COLO668 (cell line): ENCODE results near the gene CSDE1.
A peak's percentile ranks its signal among the peaks of the same experiment; 100 is the strongest.

Experiments used
- DNase-seq: peaks from one replicate; lab custom pipeline; 2025; ENCODE audit not compliant: unreplicated experiment; lab: John Stamatoyannopoulos, UW

CSDE1 gene

DNA sequence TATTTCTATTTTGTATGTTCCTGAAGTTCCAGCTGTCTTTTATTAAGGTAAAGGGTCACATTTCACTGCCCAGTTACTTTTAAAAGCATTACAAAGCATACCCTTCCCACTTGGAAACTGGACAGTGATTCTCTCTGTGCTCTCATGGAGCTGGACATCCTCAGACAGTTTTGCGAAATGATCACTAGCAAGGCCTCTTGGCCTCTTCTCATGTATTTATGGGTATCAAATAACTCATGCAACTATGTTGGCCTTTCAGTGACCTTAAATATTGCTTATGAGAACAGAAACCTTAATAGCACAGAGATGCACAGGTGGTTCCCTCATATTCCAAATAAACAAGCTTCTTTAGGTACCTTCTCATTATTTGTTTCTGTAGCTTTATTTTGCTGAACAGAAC, 54.5 kb downstream of the CSDE1 start:
- no peak for DNase-seq

DNA sequence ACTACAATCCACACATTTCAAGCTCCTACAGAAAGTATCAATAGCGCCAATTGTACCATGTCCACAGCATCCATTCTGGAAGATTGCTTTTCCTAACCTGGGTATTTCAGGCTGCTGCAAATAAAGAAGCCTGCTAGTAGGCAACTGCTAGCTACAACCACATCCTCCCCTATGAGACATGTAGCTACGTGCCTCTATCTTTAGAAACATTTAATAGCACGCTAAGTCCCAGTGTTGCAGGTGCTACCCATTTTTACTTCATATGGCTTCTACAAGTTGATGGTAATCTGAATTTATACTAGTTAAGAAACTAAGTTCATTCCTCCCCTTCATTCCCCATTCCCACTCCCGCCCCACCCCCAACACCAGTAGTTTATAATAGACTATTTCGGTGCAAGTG, 55.0 kb downstream of the CSDE1 start:
- no peak for DNase-seq

DNA sequence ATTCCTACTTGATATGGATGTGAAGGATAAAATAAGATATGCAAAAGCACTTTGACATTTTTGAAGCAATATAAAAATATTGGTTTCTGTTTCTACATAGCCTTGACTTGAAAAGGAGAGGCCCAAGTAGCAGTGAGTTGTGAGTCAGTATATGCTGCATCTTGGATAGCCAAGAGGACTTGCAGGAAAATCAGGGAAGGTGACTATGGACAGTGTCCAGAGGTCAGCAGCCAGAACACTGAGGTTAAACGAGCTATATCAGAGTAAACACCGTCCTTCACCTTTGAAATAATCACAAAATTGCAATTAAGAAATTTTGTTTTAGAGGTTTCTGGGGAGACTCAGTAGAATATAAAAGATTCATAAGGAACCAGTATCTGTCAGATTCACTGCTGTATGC, 55.9 kb downstream of the CSDE1 start:
- no peak for DNase-seq

DNA sequence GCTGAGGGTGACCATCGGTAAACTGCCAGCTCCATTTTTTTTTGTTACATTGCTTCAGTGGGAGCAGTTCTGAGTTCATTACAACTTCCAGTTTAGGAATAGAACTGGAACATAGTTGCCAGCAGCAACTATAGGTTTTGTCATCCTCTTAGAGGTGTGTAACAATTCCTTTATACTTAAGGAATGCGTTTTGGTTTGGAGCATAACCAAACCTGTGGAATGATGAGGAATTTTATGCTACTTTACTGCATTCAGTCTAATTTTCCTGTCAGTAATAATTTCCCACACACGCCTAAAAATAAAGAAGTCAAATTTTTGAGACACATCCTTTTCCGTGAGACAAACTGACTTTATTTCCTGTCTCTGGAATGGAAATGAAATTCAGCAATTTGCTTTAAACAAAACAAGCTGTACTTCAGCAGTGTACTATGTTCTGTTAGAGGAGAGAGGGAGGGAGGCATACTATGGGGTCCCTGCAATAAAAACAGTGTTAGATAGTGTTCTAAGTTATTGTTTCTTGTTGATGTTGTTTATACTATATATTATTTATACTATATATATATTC, 57.7 kb downstream of the CSDE1 start:
- no peak for DNase-seq

DNA sequence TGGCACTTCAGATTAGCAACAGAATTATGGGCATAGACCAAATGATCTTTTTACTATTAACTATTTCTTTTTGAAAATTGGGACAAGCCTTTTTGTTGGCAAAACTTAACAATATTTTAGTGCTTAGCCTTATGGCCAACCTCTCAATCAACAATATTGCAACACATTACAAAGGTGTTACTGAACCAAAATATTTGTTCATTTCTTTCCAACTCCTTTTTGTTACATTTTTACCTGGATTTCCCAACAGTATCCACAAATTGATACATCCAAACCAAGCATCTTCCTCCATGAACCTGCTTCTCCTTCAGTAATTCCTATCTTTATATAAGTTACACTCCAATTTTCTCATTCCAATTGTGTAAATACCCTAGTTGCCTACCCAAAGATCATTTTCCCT, 61.0 kb downstream of the CSDE1 start:
- no peak for DNase-seq

DNA sequence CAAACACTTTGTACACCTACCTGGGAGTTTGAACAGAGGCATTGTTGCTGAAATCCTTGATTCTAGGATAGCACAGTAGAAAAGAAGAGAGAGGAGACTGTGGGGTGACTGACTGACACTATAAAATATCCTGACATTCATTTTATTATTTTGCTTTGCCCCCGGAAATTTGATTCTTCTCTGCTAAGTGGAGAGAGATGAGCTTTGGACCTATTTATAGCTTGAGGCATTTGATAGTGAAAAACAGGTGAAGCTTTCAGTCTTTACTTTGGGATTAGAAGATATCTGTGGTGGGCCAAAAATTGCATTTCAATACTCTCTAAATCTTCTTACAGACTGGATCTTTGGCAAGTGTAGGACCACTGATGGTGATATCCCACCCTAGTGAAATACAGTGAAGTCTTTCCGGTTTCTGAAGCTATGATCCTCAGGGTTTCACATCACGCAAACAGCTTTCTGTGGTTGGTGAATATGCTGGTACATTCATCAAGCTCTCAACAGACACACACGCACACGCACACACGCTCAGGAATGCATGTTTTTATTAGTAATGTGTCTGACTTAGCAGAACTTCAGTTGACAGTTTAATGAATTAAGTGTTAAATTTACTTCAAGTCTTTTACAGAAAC, 62.2 kb downstream of the CSDE1 start, which contains the start of gene AMPD1:
Gene AMPD1, minus strand, starts transcription at position 117 of the 629 bp plus-strand sequence. Its CDS starts 75 bp downstream, at position 42.
- no peak for DNase-seq

DNA sequence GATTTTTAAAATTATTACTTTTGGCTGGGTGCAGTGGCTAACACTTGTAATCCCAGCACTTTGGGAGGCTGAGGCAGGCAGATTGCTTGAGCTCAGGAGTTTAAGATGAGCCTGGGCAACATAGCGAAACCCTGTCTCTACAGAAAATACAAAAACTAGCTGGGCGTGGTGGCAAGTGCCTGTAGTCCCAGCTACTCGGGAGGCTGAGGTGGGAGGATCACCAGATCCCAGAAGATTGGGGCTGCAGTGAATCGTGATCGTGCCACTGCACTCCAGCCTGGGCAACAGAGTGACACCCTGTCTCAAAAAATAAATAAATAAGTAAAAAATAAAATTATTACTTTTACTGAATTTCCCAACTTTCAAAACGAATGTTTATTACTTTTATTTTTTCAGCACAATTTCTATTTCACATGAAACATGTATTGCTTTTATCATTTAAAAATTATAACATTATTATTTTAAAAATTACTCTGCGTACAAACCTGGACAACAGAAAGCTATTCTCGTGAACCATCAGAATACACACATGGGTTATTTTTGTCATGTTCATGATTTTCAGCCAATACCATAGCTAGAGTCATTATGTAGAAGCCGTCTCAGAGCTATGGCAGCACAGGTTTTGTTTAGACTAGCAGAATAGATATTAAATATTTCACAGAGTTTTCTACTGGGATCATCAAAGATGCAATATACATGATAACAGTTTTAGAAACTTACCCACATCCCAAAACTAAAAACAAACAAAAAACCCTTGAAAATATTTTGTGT, 63.1 kb downstream of the CSDE1 start:
- DNase-seq, result no peak

DNA sequence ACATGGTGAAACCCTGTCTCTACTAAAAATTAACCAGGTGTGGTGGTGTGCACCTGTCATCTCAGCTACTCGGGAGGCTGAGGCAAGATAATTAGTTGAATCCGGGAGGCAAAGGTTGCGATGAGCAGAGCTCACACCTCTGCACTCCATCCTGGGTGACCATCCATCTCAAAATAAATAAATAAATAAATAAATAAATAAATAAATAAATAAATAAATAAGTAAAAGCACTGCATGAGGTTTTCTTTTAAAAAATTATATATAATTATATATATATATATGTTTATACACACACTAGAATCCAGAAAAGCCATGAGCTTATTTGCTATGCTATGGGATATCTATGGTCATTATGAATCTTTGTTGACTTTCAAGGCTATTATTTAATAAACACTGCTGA, 64.8 kb downstream of the CSDE1 start:
- DNase-seq, result no peak

DNA sequence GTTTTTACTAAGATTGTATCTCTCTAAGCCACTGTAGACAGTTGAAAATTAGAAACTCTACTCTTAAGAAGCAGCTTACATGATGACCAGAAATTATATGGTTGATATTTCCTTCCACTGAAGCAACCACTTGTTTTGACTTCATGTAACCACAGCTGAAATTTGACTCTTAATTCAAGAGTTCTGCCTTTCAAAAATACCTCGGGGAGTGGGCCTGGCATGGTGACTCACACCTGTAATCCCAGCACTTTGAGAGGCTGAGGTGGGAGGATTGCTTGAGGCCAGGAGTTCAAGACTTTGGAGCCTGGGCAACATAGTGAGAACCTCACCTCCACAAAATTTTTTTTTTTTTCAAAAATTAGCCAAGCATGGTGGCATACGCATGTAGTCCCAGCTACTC, 66.7 kb downstream of the CSDE1 start:
- DNase-seq, result no peak

DNA sequence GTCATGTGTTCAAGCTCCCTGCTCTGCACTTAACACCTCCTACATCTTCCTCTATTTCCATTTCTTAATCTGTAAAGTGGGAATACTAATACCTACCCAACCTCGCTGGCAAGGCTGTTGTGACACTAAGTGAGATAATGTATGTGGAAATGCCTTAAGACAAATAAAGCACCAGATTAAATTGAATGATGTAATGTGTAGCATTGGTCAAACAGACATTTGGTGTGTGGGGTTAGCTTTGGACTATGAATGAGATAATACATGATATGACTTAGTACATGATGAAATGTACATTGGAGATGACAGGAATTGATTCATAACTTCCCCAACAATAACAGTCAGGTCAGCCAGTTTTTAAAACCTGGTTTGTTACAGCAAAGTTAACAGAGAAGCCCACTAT, 67.6 kb downstream of the CSDE1 start:
- no peak for DNase-seq

DNA sequence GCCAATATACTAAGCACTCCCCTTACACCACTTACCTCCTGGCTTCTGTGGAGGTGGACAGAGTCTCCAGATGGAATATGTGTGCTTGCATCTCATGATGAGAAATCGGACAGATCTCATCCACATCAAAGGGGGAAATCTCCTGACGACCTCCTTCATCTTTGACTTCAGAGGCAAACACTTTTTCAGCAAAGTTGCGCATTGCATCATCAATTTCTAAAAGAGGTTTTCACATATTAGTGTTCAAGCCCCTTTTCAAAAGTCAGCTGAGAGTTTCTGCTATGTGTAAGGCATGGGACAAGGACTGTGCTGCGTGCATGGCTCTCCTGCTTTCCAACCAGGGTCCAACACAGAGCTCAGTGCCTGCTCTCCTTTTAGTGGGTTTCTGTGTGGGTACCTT, 69.3 kb downstream of the CSDE1 start:
- no peak for DNase-seq

DNA sequence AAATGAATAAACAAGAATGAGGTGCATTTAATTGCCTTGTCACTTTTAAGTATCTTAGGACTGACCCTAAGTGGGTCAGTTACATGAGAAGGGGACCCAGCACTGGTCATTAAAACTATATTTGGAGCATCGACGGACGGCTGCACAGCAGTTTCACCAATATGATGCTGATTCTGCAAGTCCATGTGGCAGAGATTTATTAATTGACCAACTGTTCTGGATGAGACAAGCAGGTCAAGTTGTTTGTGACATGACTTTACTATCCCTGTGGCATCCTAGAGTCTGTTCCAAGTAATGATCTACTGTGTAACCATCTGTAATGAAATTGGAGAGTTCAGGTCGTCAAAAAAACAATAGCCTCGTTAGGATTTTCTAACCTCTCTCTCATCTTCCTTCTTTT, 71.9 kb downstream of the CSDE1 start:
- DNase-seq, result no peak

DNA sequence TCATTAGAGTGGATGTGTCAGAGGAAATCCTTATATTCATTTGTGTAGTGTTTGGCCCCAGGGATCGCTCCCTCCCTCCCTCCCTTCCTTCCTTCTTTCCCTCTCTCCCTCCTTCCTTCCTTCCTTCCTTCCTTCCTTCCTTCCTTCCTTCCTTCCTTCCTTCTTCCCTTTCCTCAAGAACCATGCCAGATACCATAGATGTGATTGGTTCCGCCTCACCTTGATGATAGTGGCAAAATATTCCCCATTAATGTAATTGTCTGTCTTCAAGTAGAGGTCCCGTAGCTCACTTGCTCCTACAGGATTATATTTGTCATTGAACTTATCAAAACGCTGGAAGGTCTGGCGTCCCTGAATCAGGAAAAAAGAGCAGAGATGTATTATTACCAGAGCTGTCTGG, 80.1 kb downstream of the CSDE1 start:
- DNase-seq, result no peak

DNA sequence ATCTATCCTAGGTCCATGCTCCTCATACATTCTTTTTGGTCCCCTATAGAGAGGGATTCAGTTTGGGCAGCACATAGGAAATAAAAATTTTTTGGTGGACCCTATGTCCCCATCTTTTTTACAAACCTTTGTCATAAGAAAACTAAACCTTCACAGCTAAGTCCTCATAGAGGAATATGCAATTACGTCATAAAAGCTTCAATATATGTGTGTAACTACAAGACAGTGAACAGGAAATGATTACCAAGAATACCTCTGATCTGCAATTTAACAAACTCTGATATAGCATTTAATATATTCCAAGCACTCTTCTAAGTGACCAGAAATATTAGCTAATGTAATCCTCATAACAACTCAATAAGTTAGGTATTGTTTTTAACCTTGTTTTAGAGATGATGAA, 81.7 kb downstream of the CSDE1 start:
- DNase-seq, result no peak

DNA sequence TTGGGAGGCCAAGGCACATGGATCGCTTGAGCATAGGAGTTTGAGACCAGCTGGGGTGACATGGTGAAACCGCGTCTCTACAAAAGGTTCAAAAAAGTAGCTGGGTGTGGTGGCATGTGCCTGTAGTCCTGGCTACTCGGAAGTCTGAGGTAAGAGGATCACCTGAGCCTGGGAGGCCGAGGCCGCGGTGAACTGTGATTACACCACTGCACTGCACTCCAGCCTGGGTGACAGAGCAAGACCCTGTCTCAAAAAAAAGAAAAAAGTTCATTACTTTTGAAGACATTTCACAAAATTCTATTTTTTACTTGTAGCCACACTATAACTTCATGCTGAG, 85.9 kb downstream of the CSDE1 start:
- no peak for DNase-seq

DNA sequence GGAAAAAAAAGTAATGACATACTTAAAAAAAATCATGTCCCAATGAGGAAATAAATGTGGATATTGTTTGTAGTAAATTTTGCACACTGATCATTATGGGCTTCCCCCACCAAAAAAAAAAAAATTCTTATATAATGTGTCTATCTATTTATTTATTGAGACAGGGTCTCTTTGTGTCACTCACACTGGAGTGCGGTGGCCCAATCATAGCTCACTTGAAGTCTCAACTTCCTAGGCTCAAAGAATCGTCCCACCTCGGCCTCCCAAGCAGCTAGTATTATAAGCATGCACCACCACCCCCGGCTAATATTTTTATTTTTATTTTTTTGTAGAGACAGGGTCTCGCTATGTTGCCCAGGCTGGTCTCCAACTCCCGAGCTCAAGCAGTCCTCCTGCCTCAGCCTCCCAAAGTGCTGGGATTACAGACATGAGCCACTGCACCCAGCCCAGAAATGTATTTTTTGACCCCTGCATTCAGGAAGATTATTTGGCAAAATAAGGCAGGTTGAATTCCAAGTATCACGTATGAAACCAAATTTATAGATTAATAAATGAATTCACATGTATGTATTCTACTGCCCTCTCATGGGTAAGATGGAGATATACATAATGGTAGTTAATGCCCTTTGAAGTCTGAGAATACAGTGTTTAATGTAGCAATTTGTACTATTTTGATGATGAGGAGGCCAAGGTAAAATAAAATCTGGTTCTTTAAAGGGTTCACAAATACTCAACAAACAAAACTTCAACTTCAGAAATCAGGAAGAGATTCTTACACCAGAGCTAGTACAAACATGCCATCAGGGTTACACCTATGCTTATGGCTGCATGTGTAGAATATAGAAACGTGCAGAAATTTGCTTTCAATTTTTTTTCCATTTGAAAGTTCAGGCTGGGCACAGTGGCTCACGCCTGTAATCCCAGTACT, 86.5 kb downstream of the CSDE1 start:
- DNase-seq, result no peak

DNA sequence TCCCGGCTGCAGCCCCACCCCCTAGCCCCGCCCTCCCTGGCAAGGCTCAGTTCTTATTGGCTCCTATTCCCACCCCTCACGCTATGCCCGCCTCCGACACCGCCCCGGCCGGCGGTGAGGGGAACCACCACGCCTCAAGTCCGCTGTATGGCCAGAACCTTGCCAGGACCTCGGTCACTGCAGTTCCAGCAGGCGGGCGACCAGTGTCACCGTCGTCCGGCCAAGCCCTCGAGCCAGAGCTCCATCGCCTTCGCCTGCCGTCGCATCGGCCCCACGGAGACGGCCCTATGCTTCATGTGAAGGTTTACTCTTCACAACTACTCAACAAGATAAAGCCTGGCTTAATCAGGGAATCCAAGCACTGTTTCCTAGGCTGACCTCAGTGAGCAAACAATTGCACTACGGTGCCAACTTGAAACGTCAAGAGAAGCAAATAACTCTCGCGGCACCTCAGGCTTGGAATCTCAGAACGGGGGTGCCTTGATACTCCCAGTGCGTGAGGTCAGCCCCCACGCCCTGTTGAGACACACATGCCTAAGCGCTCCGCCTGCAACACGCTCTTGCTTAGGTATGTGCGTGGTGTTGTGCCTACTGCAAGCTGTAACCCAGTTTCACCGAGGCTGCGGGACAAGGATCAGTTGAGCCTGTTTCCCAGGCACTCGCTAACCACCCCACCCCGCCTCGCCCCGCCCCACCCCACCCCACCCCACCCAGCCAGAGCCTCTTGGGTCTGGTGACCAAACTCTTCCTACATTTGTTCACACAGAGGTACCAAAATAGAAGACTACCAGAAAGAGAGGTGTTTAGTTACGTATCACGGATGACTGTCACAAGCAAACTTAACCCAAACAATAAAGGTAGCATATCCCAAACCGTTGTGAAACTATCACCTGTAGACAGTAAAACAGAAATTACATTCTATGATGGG, 87.4 kb downstream of the CSDE1 start:
- DNase-seq, result peak; percentile 81

DNA sequence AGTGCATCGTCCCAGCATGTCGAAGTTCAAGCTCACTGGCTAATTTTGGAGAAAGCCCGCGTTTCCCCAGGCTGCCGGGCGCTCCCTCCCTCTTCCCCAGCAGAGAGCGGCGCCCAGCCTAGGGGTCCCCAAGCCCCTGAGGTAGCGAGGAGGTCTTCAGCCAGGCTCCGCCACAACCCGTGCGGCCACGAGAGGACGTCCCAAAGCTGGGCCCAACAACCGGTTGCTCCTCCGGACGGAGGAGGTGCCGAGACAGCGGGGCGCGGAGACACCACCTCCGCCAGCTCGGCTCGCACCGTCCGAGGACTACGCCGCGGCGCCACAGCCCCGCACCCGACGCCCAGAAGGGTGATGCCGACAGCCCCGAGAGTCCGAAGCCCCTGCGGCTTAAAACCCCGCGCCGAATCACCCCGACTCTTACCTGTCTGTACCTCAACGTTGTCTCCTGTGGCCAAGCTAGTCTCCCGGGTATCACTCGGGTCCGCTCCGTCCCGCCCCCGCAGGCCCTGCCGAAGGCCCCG, 88.2 kb downstream of the CSDE1 start, which contains the start of gene DENND2C:
Gene DENND2C, minus strand, starts transcription at position 488 of the 521 bp plus-strand sequence. CDS start 44,065 bp downstream, outside the sequence.
- no peak for DNase-seq

DNA sequence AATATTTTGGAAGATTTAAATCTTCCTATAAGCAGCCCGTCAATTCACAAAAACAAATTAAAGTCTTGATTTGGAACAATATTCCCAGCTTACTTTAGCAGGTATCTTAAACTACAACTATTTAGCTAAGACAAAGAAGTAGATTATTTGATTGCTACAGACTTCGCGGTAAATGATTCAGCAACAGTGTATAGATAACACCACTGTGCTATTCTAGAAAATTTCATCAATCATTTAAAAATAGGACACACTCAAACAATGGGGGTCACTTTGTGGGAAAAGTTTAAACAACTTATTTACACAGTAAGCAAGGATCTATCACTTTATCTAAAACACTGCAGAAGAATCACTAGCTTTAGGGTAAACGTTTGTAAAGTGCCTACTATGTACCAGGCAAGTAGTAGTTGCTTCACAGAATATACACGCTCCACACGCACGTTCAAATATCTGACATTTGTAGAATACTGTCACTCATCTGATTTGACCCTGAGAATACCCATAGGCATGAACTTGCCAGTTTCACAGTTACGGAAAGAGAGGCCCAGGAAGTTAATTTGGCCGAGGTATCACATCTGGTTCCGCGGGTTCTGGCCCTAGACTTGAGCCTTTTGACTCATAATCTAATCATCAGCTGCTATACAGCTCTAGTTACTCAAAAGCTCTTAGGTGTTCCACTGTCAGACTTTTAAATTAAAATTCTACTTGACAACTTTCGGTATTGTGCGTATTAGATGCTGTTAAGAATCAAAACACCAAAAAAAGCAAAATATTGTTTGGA, 88.8 kb downstream of the CSDE1 start:
- no peak for DNase-seq
